HG03342 (cell line): Measurements from ENCODE around the gene CTNNA3.

ENCODE experiments used
- ATAC-seq: cut with Tn5 transposase; IDR thresholded peaks from one replicate; pipeline ENCODE4 v1.9.1; 2021; ENCODE audit warnings: mild to moderate bottlenecking, moderate library complexity; ENCODE audit not compliant: unreplicated experiment

CTNNA3 gene

GRCh38 chr10:66604195-66604594 is 1091.8 kb downstream of the CTNNA3 start:
- no peak for ATAC-seq

GRCh38 chr10:66591865-66592264 is 1104.1 kb downstream of the CTNNA3 start:
- ATAC-seq, result no peak

DNA sequence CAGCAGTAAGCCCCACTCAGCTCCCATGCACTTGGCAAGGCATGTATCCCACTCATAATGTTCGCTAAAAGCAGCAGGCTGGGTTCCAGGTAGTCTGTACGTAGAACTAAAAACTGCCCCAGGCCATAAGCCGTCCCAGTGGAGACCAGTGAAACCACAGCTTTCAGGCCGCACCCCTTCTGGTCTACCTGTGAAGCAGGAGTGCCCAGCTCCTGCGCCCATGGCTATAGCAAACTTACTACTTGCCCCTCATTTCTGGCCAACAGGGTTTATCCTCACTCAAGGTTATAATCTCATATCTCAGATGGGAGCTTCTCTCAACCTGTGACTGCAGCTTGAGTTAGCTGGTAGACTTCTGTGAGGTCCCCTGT is 1108.3 kb downstream of the CTNNA3 start:
- no peak for ATAC-seq

DNA sequence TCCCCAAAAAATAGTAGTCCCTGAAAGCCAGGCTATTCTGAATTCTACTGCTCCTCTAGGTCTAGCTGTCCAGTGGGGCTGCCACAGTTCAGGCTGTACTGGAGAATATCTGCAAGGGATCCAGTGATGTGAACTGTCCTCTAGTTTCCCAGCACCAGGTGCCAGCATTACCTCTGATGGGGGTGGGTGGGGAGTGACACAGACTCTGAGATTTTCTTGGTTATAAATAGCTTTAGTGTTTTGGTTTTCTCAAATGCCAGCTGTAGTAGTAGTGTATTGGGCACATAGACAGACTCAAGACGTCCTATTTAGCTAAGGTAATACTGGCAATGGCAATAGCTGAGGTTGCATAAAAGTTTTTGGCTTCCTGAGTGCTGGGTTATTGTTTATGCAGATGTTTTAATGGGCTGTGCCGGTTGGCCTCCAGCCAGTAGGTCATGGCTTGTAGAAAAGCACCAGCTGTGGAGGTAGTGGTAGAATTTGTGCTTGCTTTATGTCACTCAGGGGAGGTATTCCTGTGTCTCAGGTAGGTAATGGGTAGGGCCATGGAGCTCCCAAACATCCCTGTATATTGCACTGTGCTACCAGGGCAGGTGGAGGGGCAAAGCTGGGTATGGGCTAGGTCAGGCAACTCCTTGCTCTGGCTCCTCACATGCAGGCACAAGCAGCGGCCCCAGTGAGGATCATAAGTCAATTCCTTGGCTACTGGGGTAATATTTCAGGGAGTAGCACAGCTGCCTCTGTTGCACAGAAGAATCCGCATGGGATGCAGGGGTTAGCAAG is 1108.9 kb downstream of the CTNNA3 start:
- no peak for ATAC-seq

GRCh38 chr10:66586073-66586472 is 1109.9 kb downstream of the CTNNA3 start:
- ATAC-seq, result no peak

DNA sequence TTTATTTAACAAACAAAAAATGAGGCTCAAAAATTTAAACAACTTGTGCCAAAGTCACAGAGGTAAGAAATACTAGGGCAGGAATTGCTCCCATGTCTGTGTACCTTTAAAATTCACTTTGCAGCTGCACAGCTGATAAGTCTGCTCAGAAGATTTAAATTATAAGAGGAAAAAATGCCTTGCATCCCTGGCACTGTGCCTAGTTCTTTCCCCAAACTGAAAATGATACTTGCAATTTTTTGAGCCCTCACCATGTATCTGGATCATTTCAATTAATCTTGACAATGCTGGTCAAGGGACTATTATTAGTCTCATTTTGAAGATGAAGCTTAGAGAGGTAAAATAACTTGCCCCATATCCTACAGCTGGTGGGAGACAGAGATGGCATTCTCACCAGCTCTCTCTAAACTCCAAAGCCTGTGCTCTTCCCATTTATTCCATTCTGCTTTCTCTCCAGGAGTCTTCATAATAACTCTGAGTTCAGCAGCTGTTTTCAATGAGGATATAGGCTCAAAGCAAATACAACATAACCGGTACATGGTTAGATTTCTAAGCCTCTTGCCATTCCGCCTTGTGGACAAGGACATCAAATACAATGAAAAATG is 1120.6 kb downstream of the CTNNA3 start:
- ATAC-seq, result no peak

DNA sequence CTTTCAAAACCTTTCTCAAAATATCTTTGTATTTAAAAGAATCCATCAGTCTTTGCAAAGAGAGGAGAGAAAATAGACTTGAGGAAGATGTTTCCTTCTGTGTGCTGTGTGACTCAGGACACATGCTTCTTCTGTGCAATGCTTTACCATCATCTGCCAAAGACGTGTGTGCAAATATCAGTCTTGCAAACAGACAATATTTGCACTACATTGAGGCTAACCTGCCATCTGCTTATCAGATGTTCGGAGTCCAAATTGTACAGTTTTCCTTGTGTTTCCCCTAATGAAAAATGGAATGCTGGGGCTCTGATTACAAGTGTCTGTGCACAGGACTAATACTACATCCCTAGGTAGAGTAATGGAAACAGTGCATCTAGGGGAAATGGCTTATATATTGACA is 1123.3 kb downstream of the CTNNA3 start:
- ATAC-seq, result no peak

DNA sequence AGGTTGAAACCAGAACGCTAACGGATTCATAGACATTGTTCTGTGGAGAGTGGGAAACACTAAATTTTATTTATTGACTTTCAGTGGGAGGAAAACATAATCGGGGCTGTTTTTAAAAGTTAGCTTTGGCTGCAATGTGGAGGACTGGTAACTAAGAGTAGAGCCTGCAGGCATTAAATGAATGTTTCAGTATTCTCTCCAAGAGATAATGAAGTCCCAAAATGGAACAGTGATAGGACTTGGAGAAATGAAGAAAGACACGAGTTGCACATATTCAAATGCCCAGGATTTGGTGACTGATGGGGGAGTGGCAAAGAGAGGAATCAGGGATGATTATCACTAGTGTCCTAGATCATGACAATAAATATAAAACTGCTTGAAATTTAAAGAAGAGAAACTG is 1130.0 kb downstream of the CTNNA3 start:
- ATAC-seq, result no peak

DNA sequence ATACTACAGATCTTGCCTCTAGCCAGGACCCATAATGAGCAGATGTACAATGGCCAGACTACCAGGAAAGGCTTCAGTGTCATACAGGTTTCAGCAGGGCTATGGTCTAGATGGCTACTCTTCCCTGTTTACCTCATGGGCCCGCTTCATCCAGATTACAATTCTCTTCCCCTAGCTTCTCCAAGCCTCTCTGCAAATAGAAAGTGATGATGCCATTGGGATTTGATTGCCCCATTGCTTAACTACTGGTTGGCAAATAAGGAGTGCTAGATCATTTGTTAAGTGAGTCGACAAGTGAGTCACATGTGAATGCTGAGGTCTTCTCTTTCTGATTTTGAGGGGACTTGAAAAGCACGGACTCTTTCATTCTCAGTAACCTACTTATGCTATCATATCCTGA is 1131.7 kb downstream of the CTNNA3 start:
- ATAC-seq, result no peak

DNA sequence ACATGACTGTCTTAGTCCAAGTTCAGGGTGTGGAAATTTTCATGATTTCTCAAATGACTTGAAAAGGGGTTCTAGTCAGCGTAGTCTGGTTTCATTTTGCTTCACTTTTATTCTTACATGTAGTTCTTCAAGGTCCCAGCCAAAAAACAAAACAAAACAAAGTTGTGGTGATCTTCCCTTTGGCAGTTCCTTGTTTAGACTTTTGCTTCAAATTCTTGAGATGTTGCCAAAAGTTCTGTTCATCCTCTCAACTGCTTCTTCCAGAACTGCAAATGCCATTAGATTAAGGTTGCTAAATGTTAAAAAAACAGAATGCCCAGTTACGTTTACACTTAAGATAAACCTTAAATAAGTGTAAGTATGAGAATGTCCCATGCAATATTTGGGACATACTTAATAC is 1140.9 kb downstream of the CTNNA3 start:
- ATAC-seq, result no peak

GRCh38 chr10:66552331-66552730 is 1143.7 kb downstream of the CTNNA3 start:
- ATAC-seq, result no peak

- ATAC-seq, result no peak
These were observed 1145.6 kb downstream of the CTNNA3 start for GRCh38 chr10:66550351-66550750.

DNA sequence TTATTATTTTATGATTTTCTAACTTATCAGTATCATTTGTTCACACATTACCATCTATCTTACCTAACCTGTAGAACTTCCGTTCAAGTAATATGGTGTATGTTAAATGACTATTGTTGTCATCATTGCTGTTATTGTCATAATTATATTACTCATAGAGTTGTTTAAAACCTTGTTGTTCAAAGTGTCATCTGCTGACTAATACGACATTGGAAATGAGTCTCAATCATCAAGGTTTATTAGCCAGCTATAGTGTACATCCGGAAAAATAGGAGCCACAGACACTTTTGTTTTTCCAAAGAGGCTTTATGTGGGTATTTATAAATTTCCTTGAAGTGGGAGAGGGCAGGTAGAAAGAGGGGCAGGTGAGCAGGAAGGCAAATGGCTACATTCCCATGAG is 1157.1 kb downstream of the CTNNA3 start:
- ATAC-seq, result no peak

- no peak for ATAC-seq
These were observed 1157.6 kb downstream of the CTNNA3 start for GRCh38 chr10:66538371-66538770.

DNA sequence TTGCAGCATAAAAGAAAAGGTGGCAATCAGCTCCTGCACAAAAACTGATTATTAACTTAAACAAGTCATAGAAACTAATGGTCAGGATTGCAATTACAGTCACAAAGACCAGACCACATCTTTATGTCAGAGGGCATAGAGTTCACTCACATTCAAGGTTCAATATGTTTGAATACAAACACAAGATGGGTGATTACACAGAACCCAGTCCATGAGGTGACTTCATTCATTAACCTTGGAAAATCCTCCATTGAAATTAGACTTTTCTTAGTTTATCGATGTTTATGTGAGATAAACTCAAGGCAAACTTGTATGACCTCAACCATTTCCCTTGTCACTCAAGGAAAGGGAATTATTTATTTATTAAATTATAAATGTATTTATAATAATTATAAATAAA is 1158.8 kb downstream of the CTNNA3 start:
- no peak for ATAC-seq

GRCh38 chr10:66535439-66535838 is 1160.6 kb downstream of the CTNNA3 start:
- no peak for ATAC-seq

DNA sequence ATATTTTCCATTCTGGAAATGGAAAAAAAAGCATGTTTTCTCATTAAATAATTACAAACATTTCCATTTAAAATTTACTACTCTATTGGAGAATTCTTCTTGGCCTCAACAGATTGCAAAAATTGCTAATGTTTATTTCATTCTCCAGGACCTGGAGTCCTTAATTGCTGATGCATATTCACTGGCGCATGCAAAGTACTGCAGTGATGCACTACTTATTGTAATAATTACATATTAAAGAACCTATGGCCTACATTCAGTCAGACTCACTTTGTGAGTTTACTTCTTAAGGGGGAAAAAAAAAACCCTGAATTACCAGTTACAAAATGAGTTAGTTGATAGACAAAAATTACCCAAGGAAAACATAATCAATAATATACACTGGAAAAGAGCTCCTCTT is 1161.1 kb downstream of the CTNNA3 start:
- ATAC-seq, result no peak

- ATAC-seq, result no peak
These were observed 1174.5 kb downstream of the CTNNA3 start for GRCh38 chr10:66521506-66521905.

DNA sequence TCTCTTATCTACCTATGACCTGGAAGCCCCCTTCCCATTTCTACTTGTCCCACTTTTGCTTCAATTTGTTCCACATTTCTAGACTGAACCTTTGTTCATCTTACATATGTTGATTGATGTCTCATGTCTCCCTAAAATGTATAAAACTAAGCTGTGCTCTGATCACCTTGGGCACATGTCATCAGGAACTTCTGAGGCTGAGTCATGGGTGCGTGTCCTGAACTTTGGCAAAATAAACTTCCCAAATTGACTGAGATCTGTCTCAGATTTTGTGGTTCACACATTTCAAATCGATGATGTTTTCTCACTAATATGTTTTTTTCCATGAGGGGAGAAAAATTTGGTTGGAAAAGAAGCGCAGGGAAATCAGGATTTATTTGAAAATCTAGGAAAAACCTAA is 1176.4 kb downstream of the CTNNA3 start:
- no peak for ATAC-seq

- no peak for ATAC-seq
These were observed 1181.3 kb downstream of the CTNNA3 start for GRCh38 chr10:66514666-66515065.

GRCh38 chr10:66513504-66513903 is 1182.5 kb downstream of the CTNNA3 start:
- ATAC-seq, result no peak

DNA sequence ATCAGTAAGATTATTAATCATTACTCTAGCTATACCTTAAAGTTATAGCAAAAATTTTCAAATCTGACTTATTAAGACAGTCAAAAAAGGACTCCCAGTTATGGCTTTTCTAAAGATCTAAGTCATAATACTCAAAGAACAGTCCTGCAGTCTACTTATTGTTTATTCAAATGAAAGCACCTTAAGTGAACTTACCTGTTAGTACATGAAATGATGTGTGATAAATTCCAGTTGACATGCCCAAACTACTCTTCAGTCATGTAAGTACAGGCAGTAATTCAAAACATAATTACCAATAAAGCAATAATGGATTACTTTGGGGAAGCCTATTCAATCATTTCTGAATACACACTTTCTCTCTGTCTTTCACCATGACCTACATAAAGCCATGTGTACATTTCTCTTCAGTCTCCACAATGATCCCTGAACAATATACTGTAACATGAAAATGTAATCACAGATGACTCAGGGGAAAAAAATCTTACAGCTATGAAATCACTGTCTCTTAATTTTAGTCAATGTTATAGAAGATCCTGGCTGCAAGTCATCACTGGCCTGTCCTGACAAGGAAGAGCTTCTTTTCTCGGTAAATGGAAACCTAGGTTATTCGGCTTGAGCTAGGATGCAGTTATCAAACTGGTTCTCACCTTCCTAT is 1190.9 kb downstream of the CTNNA3 start:
- no peak for ATAC-seq
